DOHH2 (cell line): ENCODE results near the gene NOD2.

ENCODE experiments used
- H3F3A ChIP-seq: fragments of 200-600 bp; sonication (generic), shearing (Covaris generic); 2 replicates; pipeline ENCODE4 v1.6.0; 2016; ENCODE audit warnings: antibody characterized with exemption, mild to moderate bottlenecking; ENCODE audit not compliant: control insufficient read depth, insufficient read depth
- H3K27ac ChIP-seq: fragments of 200-600 bp; sonication (generic); 2 replicates; pipeline ENCODE4 v1.5.1; 2014; ENCODE audit warnings: low read depth, mild to moderate bottlenecking, low read length, moderate library complexity
- H3K27me3 ChIP-seq: fragments of 200-600 bp; sonication (generic); 2 replicates; pipeline ENCODE4 v1.6.1; 2014; ENCODE audit warnings: mild to moderate bottlenecking, low read length, mixed read lengths; ENCODE audit not compliant: control insufficient read depth
- H3K36me3 ChIP-seq: fragments of 200-600 bp; sonication (generic); 2 replicates; pipeline ENCODE4 v1.6.1; 2014; ENCODE audit warnings: mild to moderate bottlenecking, low read length, moderate library complexity, mixed read lengths; ENCODE audit not compliant: control insufficient read depth
- H3K4me1 ChIP-seq: fragments of 200-600 bp; sonication (generic); 2 replicates; pipeline ENCODE4 v1.6.1; 2014; ENCODE audit warnings: mild to moderate bottlenecking, low read length, mixed read lengths; ENCODE audit not compliant: control insufficient read depth
- H3K4me2 ChIP-seq: fragments of 200-600 bp; sonication (generic); 2 replicates; pipeline ENCODE4 v1.6.0; 2014; ENCODE audit warnings: mild to moderate bottlenecking, low read length, moderate library complexity
- H3K4me3 ChIP-seq: fragments of 200-600 bp; sonication (generic); 2 replicates; pipeline ENCODE4 v1.5.1; 2014; ENCODE audit warnings: mild to moderate bottlenecking, low read length, mixed read lengths
- H3K79me2 ChIP-seq: fragments of 200-600 bp; sonication (generic); 2 replicates; pipeline ENCODE4 v1.6.1; 2014; ENCODE audit warnings: mild to moderate bottlenecking, low read length, mixed read lengths; ENCODE audit not compliant: control insufficient read depth
- H3K9me2 ChIP-seq: fragments of 200-600 bp; sonication (generic); replicated peaks from 2 replicates; pipeline ENCODE4 v1.6.1; 2014; ENCODE audit warnings: mild to moderate bottlenecking, low read length, mixed read lengths; ENCODE audit not compliant: control insufficient read depth
- H3K9me3 ChIP-seq: fragments of 200-600 bp; sonication (generic); 2 replicates; pipeline ENCODE4 v1.6.1; 2014; ENCODE audit warnings: antibody characterized with exemption, low read length, mixed read lengths; ENCODE audit not compliant: control insufficient read depth, insufficient read depth
- H4K20me1 ChIP-seq: fragments of 200-600 bp; sonication (generic); 2 replicates; pipeline ENCODE4 v1.6.0; 2014; ENCODE audit warnings: low read depth, mild to moderate bottlenecking, antibody characterized with exemption, low read length, moderate library complexity; ENCODE audit not compliant: control insufficient read depth, insufficient read depth
- CTCF ChIP-seq: fragments of 200-600 bp; sonication (generic); IDR thresholded peaks from one replicate; pipeline ENCODE4 v1.5.1; 2014; ENCODE audit warnings: antibody characterized with exemption, mild to moderate bottlenecking, low read depth, low read length; ENCODE audit not compliant: poor library complexity, severe bottlenecking
- EZH2phosphoT487 ChIP-seq: fragments of 200-600 bp; sonication (generic); IDR thresholded peaks from 2 replicates; pipeline ENCODE4 v1.6.1; 2017; ENCODE audit warnings: borderline replicate concordance, mild to moderate bottlenecking, antibody characterized with exemption, low read length, moderate library complexity, mixed read lengths

NOD2 gene

GRCh38 chr16:50688083-50688482 lies 5.3 kb upstream of the NOD2 start:
- TF ChIP-seq EZH2phosphoT487, result no peak
- TF ChIP-seq CTCF, result no peak
- no peaks in the 10 kb centered on the region for H3K9me3 ChIP-seq
- no peaks in the 10 kb centered on the region for H3K36me3 ChIP-seq
- H3K9me2 ChIP-seq, result no peaks in the 10 kb centered on the region
- H4K20me1 ChIP-seq, result no peaks in the 10 kb centered on the region
- no peak overlapping the region for H3K4me3 ChIP-seq
- H3K27me3 ChIP-seq, result peaks cover 11% of the 10 kb centered on the region
- no peaks in the 10 kb centered on the region for H3K79me2 ChIP-seq
- H3K4me1 ChIP-seq, result peaks cover 8% of the 10 kb centered on the region
- no peak overlapping the region for H3K4me2 ChIP-seq
- no peaks in the 10 kb centered on the region for H3F3A ChIP-seq
- no peak overlapping the region for H3K27ac ChIP-seq

- Histone ChIP-seq H3K9me2 (no peaks in the 10 kb centered on the region), H3K79me2 (no peaks in the 10 kb centered on the region), H3K36me3 (no peaks in the 10 kb centered on the region), H3K4me1 (peaks cover 5% of the 10 kb centered on the region), H3K4me2 (no peak overlapping the region), H3K9me3 (no peaks in the 10 kb centered on the region), H3K27me3 (peaks cover 15% of the 10 kb centered on the region), H3K4me3 (no peak overlapping the region), H3F3A (no peaks in the 10 kb centered on the region), H3K27ac (no peak overlapping the region), H4K20me1 (no peaks in the 10 kb centered on the region)
- no peak for TF ChIP-seq EZH2phosphoT487
- TF ChIP-seq CTCF, result no peak
These were observed 4.5 kb upstream of the NOD2 start for GRCh38 chr16:50688867-50689266.

- no peaks in the 10 kb centered on the region for H3F3A ChIP-seq
- H3K79me2 ChIP-seq, result no peaks in the 10 kb centered on the region
- no peaks in the 10 kb centered on the region for H4K20me1 ChIP-seq
- no peaks in the 10 kb centered on the region for H3K4me1 ChIP-seq
- H3K27ac ChIP-seq, result no peak overlapping the region
- H3K9me2 ChIP-seq, result no peaks in the 10 kb centered on the region
- no peak overlapping the region for H3K4me2 ChIP-seq
- H3K27me3 ChIP-seq, result peaks cover 20% of the 10 kb centered on the region
- no peaks in the 10 kb centered on the region for H3K36me3 ChIP-seq
- H3K4me3 ChIP-seq, result no peak overlapping the region
- H3K9me3 ChIP-seq, result no peaks in the 10 kb centered on the region
- TF ChIP-seq CTCF (no peak), EZH2phosphoT487 (no peak)
These were observed 3.2 kb upstream of the NOD2 start for GRCh38 chr16:50690177-50690576.

GRCh38 chr16:50692644-50692998 lies 785 bp upstream of the NOD2 start:
- H4K20me1 ChIP-seq, result no peaks in the 10 kb centered on the region
- H3K9me2 ChIP-seq, result no peaks in the 10 kb centered on the region
- no peaks in the 10 kb centered on the region for H3K36me3 ChIP-seq
- H3K9me3 ChIP-seq, result no peaks in the 10 kb centered on the region
- TF ChIP-seq CTCF (no peak), EZH2phosphoT487 (no peak)
- H3F3A ChIP-seq, result no peaks in the 10 kb centered on the region
- no peaks in the 10 kb centered on the region for H3K79me2 ChIP-seq
- H3K27me3 ChIP-seq, result peaks cover 20% of the 10 kb centered on the region
- no peak overlapping the region for H3K4me2 ChIP-seq
- H3K4me1 ChIP-seq, result no peaks in the 10 kb centered on the region
- H3K27ac ChIP-seq, result no peak overlapping the region
- H3K4me3 ChIP-seq, result no peak overlapping the region
